WTC11 (cell line): Measurements from ENCODE around the gene SRPRA.

ENCODE experiments used
- ELF4 ChIP-seq: sonication (generic); formaldehyde crosslinking; IDR thresholded peaks from 2 replicates; pipeline ENCODE4 v1.8.1; 2022; ENCODE audit warnings: low read depth, mild to moderate bottlenecking, moderate library complexity, missing genetic modification reagents
- ERG ChIP-seq: fragments of 250-450 bp; sonication (Bioruptor Pico); IDR thresholded peaks from 2 replicates; pipeline ENCODE4 v1.8.0; 2021; ENCODE audit warnings: mild to moderate bottlenecking
- NR3C1 ChIP-seq: sonication (generic); formaldehyde crosslinking; conservative IDR thresholded peaks from 2 replicates; pipeline ENCODE4 v1.8.1; 2023; ENCODE audit warnings: low read depth, mild to moderate bottlenecking, missing genetic modification reagents
- TEAD4 ChIP-seq: sonication (generic); formaldehyde crosslinking; IDR thresholded peaks from 2 replicates; pipeline ENCODE4 v1.8.0; 2022; ENCODE audit warnings: mild to moderate bottlenecking, missing genetic modification reagents
- ZNF232 ChIP-seq: sonication (generic); formaldehyde crosslinking; IDR thresholded peaks from 2 replicates; pipeline ENCODE4 v1.8.0; 2022; ENCODE audit warnings: mild to moderate bottlenecking, missing genetic modification reagents
- ZNF263 ChIP-seq: sonication (generic); formaldehyde crosslinking; IDR thresholded peaks from 2 replicates; pipeline ENCODE4 v1.8.1; 2022; ENCODE audit warnings: low read depth, mild to moderate bottlenecking, moderate library complexity, missing genetic modification reagents
- TF ChIP-seq, protein P1 (sequence below): fragments of 200-600 bp; IDR thresholded peaks from 2 replicates; pipeline ENCODE4 v1.8.0; 2022; ENCODE audit warnings: antibody characterized with exemption
- TF ChIP-seq, protein P2 (sequence below): sonication (generic); formaldehyde crosslinking; IDR thresholded peaks from 2 replicates; pipeline ENCODE4 v1.8.1; 2022; ENCODE audit warnings: missing genetic modification reagents, borderline replicate concordance

- TF ChIP-seq, protein P1, sequence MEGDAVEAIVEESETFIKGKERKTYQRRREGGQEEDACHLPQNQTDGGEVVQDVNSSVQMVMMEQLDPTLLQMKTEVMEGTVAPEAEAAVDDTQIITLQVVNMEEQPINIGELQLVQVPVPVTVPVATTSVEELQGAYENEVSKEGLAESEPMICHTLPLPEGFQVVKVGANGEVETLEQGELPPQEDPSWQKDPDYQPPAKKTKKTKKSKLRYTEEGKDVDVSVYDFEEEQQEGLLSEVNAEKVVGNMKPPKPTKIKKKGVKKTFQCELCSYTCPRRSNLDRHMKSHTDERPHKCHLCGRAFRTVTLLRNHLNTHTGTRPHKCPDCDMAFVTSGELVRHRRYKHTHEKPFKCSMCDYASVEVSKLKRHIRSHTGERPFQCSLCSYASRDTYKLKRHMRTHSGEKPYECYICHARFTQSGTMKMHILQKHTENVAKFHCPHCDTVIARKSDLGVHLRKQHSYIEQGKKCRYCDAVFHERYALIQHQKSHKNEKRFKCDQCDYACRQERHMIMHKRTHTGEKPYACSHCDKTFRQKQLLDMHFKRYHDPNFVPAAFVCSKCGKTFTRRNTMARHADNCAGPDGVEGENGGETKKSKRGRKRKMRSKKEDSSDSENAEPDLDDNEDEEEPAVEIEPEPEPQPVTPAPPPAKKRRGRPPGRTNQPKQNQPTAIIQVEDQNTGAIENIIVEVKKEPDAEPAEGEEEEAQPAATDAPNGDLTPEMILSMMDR = no peak
- no peak for TF ChIP-seq ZNF232 (CRISPR knock-in tag)
- TF ChIP-seq, protein P2, sequence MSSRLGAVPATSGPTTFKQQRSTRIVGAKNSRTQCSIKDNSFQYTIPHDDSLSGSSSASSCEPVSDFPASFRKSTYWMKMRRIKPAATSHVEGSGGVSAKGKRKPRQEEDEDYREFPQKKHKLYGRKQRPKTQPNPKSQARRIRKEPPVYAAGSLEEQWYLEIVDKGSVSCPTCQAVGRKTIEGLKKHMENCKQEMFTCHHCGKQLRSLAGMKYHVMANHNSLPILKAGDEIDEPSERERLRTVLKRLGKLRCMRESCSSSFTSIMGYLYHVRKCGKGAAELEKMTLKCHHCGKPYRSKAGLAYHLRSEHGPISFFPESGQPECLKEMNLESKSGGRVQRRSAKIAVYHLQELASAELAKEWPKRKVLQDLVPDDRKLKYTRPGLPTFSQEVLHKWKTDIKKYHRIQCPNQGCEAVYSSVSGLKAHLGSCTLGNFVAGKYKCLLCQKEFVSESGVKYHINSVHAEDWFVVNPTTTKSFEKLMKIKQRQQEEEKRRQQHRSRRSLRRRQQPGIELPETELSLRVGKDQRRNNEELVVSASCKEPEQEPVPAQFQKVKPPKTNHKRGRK (CRISPR knock-in tag) = no peak
- TF ChIP-seq ERG (CRISPR knock-in tag) = no peak
- no peak for TF ChIP-seq NR3C1
- no peak for TF ChIP-seq ZNF263
- no peak for TF ChIP-seq ELF4 (CRISPR knock-in tag)
- TF ChIP-seq TEAD4 (CRISPR knock-in tag) = no peak
These were observed 12.6 kb upstream of the SRPRA start for GRCh38 chr11:126281245-126281644.
